ENCODE measurements around the gene CENPN. TPM values are rescaled to one million over a fixed set of nuclear protein-coding genes. Genes with fewer than 3 reads are reported as not detected.

CENPN gene
- polyA plus RNA-seq, 1 donor, result 14.8 TPM

DNA sequence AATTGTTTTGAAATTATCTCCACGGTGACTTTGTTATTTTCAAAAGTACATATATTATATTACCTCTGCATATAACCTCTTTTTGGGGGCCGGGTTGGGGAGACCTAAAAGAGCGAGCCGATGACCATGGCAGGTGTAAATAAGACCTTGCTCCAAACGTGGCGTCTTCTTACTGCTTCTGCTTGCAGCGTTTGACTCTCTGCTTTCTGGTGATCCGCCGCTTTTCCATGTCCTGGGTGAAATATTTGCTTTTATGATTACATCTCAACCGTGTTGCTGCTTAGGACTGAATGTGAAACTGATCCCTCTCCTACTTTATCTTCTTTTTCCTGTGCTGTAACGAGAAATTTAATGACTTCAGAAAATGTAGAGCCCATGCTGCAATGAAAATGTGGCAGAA lies 46.7 kb downstream of the CENPN start:
- H3K27ac ChIP-seq (ENCODE audit: low read length), result no peak overlapping the region
- DNase-seq, result no peak
- H3K36me3 ChIP-seq (ENCODE audit: control insufficient read depth, insufficient read depth, low read length), result no peaks in the 10 kb centered on the region
- 83% methylated on average over 4 of the region's 11 CpGs for WGBS (ENCODE audit: insufficient coverage, low lambda C conversion rate)
- H3K4me3 ChIP-seq (ENCODE audit: low read length), result no peak overlapping the region
- H3K27me3 ChIP-seq (ENCODE audit: control insufficient read depth, insufficient read depth, low read length), result no peaks in the 10 kb centered on the region
- no peaks in the 10 kb centered on the region for H3K4me1 ChIP-seq (ENCODE audit: control insufficient read depth, insufficient read depth, low read length)
- H3K9me3 ChIP-seq (ENCODE audit: control insufficient read depth, low read depth, low read length), result peaks cover 10% of the 10 kb centered on the region

DNA sequence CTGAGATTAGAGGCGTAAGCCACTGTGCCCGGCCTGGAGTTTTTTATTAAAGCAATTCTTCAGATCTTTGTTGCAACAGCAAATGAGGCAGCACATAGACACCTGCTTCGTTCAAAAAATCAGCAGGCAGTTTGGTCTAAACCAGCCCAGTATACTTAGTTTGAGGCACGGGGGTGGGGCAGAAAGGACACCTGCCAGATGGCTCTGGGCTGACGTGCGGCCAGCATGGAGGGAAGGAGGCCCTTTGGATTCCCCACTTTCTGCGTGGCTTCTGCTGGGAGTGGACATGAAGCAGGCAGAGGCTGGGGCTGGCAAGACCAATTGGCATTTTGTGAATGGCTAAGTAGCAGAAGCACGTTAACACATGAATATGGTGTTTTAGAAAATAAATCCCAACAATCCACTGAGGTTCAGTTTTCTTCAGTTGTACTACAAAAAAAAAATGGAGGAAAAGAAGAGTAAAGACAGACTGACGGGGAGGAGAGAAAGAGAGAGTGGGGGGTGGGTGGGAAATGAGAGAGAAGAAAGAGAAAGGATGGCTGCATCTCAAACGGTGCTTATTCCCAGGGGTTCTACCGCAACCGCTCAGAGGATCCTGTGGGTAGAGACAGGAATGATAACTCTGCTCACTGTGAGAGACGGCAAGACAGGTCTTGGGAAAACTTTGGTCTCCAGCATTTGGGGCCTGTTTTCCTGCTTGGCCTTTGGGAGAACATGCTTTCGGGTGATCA lies 53.7 kb downstream of the CENPN start:
- Histone ChIP-seq H3K4me1 (ENCODE audit: control insufficient read depth, insufficient read depth, low read length) (no peaks in the 10 kb centered on the region), H3K27me3 (ENCODE audit: control insufficient read depth, insufficient read depth, low read length) (no peaks in the 10 kb centered on the region), H3K36me3 (ENCODE audit: control insufficient read depth, insufficient read depth, low read length) (no peaks in the 10 kb centered on the region), H3K4me3 (ENCODE audit: low read length) (no peak overlapping the region), H3K9me3 (ENCODE audit: control insufficient read depth, low read depth, low read length) (no peaks in the 10 kb centered on the region), H3K27ac (ENCODE audit: low read length) (no peak overlapping the region)
- no peak for DNase-seq
- 80% methylated on average over 3 of the region's 14 CpGs for WGBS (ENCODE audit: insufficient coverage, low lambda C conversion rate)

DNA sequence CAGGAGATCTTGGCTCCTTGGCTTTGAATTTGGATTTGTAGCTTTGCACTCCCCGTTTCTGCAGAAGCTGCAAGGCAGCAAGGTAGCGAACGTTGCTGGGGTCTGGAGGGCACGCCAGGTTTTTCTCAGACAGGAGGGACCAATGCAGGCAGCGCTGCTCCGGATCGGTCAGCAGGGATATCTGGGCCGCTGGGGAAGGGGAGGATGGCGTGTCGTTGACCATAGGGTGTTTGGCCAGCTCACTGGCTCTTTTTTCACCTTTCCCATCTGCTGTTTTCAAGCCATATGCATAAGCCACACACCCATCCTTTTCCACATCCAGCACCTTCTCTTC lies 54.3 kb downstream of the CENPN start:
- DNase-seq, result no peak
- no CpG with 5 or more reads among the region's 10 CpGs for WGBS (ENCODE audit: insufficient coverage, low lambda C conversion rate)
- Histone ChIP-seq H3K27ac (ENCODE audit: low read length) (no peak overlapping the region), H3K4me3 (ENCODE audit: low read length) (no peak overlapping the region), H3K36me3 (ENCODE audit: control insufficient read depth, insufficient read depth, low read length) (no peaks in the 10 kb centered on the region), H3K27me3 (ENCODE audit: control insufficient read depth, insufficient read depth, low read length) (no peaks in the 10 kb centered on the region), H3K4me1 (ENCODE audit: control insufficient read depth, insufficient read depth, low read length) (no peaks in the 10 kb centered on the region), H3K9me3 (ENCODE audit: control insufficient read depth, low read depth, low read length) (no peaks in the 10 kb centered on the region)

DNA sequence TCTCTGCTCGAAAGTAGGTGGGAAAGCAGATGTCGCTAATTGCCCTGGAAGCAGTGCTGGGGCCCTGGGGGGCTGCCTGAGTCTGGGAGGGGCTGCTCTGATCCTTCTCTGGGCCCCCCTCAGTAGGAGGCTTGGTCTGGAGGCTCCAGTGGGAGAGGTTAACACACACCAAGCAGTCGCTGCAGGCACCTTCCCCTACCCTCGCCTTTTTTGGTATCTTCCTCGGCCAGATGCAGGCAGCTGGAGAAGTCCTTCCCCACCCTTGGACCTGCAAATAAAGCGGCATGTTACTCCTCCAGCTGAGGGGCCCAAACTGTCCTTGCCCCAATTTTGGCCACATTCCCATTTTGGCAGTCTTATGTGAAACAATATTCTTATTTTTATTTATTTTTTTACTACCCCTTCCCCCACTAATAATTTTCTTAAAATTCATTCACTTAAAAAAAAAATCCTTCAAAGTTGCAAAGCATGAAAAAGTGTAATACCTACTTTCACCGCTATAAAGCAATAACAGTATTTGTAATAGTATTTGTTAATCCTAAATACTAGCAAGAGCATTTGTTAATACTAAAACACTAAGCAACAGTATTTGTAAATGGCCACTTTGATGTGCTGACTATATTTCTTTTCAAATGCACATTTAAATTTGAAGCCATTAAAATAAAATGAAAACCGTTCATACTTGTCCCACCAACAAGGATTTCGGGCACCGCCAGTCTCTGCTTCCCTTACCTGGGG lies 55.0 kb downstream of the CENPN start:
- 90% methylated on average over 2 of the region's 10 CpGs for WGBS (ENCODE audit: insufficient coverage, low lambda C conversion rate)
- Histone ChIP-seq H3K36me3 (ENCODE audit: control insufficient read depth, insufficient read depth, low read length) (no peaks in the 10 kb centered on the region), H3K4me1 (ENCODE audit: control insufficient read depth, insufficient read depth, low read length) (no peaks in the 10 kb centered on the region), H3K9me3 (ENCODE audit: control insufficient read depth, low read depth, low read length) (no peaks in the 10 kb centered on the region), H3K4me3 (ENCODE audit: low read length) (no peak overlapping the region), H3K27ac (ENCODE audit: low read length) (no peak overlapping the region), H3K27me3 (ENCODE audit: control insufficient read depth, insufficient read depth, low read length) (no peaks in the 10 kb centered on the region)
- no peak for DNase-seq

DNA sequence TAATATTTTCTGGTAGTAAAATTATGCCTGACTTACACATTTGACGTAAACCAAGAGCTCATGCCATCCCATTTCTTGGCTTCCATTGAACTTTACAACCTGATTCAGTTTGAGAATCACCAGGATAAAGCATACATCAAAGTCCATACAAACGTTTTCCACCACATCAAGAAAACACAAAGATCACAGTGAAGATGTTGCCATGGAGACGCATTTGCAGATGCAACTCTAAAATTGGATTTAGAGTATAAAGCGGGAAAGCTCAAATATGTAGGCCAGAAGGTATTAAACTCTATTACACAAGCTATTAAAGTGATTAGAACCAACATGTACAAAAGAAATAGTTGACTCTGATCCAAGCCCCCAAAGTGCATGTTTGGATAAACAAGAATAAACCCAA lies 59.7 kb downstream of the CENPN start:
- Histone ChIP-seq H3K36me3 (ENCODE audit: control insufficient read depth, insufficient read depth, low read length) (no peaks in the 10 kb centered on the region), H3K4me3 (ENCODE audit: low read length) (no peak overlapping the region), H3K27ac (ENCODE audit: low read length) (no peak overlapping the region), H3K27me3 (ENCODE audit: control insufficient read depth, insufficient read depth, low read length) (no peaks in the 10 kb centered on the region), H3K9me3 (ENCODE audit: control insufficient read depth, low read depth, low read length) (no peaks in the 10 kb centered on the region), H3K4me1 (ENCODE audit: control insufficient read depth, insufficient read depth, low read length) (no peaks in the 10 kb centered on the region)
- DNase-seq, result no peak
- WGBS (ENCODE audit: insufficient coverage, low lambda C conversion rate), result 100% methylated on average over 1 of the region's 4 CpGs

DNA sequence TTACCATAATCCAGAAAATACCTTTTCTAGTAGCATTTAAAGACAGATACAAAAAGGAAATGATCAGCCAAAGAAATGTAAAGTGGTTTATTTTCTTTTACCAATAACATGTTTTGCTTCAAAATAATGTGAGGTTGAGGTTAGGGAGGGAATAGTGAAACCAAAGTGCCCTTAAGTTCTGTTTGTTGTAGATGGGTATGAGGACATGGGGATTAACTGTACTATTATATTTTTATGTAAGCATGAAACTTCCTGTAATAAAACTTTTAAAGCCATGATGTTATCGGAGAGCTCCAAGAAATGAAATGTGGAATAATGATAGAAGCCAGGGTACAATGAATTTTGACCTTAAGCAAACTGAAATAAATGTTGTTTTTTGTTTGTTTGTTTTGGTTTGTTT lies 60.2 kb downstream of the CENPN start:
- no peaks in the 10 kb centered on the region for H3K4me1 ChIP-seq (ENCODE audit: control insufficient read depth, insufficient read depth, low read length)
- no CpG with 5 or more reads among the region's 1 CpG for WGBS (ENCODE audit: insufficient coverage, low lambda C conversion rate)
- H3K27me3 ChIP-seq (ENCODE audit: control insufficient read depth, insufficient read depth, low read length), result no peaks in the 10 kb centered on the region
- no peak overlapping the region for H3K27ac ChIP-seq (ENCODE audit: low read length)
- H3K36me3 ChIP-seq (ENCODE audit: control insufficient read depth, insufficient read depth, low read length), result no peaks in the 10 kb centered on the region
- H3K9me3 ChIP-seq (ENCODE audit: control insufficient read depth, low read depth, low read length), result no peaks in the 10 kb centered on the region
- DNase-seq, result no peak
- no peak overlapping the region for H3K4me3 ChIP-seq (ENCODE audit: low read length)

DNA sequence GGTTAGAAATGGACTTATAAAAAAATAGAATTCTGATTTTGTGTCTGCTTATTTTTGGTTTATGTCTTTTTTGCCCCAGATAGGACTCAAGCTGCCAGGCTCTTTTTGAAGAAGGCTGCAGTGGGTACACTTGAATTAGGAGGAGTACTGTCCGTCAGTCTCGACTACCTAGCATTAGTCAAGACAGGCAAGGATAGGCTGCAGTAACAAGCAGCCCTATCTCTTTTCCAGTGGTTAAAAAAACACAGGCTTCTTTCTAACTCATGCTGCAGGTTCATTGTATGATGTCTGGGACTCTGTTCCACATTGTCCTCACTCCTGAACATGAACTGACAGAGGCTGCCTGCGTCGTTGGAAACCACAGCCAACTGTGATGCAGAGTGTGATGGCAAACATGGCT lies 62.0 kb downstream of the CENPN start:
- WGBS (ENCODE audit: insufficient coverage, low lambda C conversion rate), result no CpG with 5 or more reads among the region's 4 CpGs
- DNase-seq, result no peak
- no peak overlapping the region for H3K4me3 ChIP-seq (ENCODE audit: low read length)
- H3K9me3 ChIP-seq (ENCODE audit: control insufficient read depth, low read depth, low read length), result no peaks in the 10 kb centered on the region
- H3K27me3 ChIP-seq (ENCODE audit: control insufficient read depth, insufficient read depth, low read length), result no peaks in the 10 kb centered on the region
- H3K36me3 ChIP-seq (ENCODE audit: control insufficient read depth, insufficient read depth, low read length), result no peaks in the 10 kb centered on the region
- no peak overlapping the region for H3K27ac ChIP-seq (ENCODE audit: low read length)
- H3K4me1 ChIP-seq (ENCODE audit: control insufficient read depth, insufficient read depth, low read length), result no peaks in the 10 kb centered on the region

DNA sequence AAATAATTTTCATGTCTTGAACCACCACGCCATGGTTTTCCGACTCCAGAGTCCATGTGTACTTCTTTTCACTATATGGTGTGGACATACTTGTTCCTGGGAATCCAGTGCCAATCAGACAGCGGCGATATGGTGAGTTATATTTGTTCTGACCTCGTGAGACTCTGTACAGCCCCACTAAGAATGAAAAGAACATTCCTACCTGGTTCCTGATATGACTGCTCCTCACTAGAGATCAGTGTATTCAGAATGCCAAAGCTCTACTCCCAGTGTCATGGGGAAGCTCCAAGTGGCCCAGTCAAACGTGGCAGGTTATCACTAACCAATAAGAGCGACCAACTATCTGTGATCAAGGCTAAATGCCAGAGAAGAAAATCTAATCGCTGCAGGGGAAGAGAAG lies 64.0 kb downstream of the CENPN start:
- no peak overlapping the region for H3K27ac ChIP-seq (ENCODE audit: low read length)
- no peaks in the 10 kb centered on the region for H3K36me3 ChIP-seq (ENCODE audit: control insufficient read depth, insufficient read depth, low read length)
- no peaks in the 10 kb centered on the region for H3K4me1 ChIP-seq (ENCODE audit: control insufficient read depth, insufficient read depth, low read length)
- H3K27me3 ChIP-seq (ENCODE audit: control insufficient read depth, insufficient read depth, low read length), result no peaks in the 10 kb centered on the region
- 100% methylated on average over 1 of the region's 8 CpGs for WGBS (ENCODE audit: insufficient coverage, low lambda C conversion rate)
- no peak overlapping the region for H3K4me3 ChIP-seq (ENCODE audit: low read length)
- no peaks in the 10 kb centered on the region for H3K9me3 ChIP-seq (ENCODE audit: control insufficient read depth, low read depth, low read length)
- DNase-seq, result no peak

DNA sequence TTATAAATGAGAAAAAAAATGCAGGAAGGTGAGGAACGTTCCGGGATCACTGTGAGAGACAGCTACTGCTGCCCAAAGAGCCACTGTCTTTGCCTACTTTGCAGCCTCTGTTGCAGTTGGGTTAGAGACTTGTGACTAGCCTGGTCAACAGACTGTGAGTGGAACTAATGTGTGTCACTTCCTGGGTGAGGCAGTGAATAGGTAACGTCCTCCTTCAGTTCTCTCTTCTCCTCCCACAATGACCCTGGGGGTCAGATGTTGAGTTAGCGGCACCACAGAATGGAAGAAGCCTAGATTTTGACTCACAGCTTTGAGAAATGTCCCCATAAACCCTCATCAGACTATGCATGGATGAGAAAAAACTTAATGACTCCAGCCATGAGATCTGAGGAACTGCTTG lies 64.8 kb downstream of the CENPN start:
- no CpG with 5 or more reads among the region's 4 CpGs for WGBS (ENCODE audit: insufficient coverage, low lambda C conversion rate)
- no peak for DNase-seq
- no peaks in the 10 kb centered on the region for H3K9me3 ChIP-seq (ENCODE audit: control insufficient read depth, low read depth, low read length)

DNA sequence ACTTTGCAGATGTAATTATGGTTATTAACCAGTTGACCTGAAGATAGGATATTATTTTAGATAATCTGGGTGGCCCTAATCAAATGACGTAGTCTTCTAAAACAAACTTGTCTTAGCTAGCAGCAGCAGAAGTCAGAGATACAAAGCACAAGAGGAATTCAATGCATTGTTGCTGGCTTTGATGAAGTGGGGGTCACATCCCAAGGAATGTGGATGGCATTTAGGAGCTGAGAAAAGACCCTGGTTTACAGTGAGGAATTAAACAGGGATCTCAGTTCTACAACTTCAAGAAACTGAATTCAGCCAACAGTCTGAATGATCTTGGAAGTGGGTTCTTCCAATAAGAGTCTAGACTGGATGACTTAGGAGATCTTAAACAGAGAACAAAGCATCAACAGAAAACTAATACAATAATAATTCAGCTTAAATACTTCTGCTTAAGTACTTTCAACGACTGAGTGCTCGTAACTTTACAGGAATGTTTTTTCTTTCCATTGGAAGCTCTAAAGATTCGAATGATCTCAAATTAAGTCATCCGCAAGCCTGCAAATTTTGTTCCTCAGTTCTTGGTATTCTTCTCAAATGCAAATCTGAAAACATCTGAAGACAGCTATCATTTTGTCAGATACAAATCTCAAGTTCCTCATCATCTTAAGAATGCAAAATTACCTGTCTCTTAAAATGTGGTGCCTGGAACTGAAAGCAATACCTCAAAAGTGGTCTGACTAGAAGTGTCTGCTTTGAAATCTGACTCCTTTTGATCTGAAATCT lies 66.7 kb downstream of the CENPN start:
- Histone ChIP-seq H3K9me3 (ENCODE audit: control insufficient read depth, low read depth, low read length) (no peaks in the 10 kb centered on the region), H3K27ac (ENCODE audit: low read length) (no peak overlapping the region), H3K4me1 (ENCODE audit: control insufficient read depth, insufficient read depth, low read length) (no peaks in the 10 kb centered on the region), H3K27me3 (ENCODE audit: control insufficient read depth, insufficient read depth, low read length) (no peaks in the 10 kb centered on the region), H3K4me3 (ENCODE audit: low read length) (no peak overlapping the region), H3K36me3 (ENCODE audit: control insufficient read depth, insufficient read depth, low read length) (no peaks in the 10 kb centered on the region)
- 100% methylated on average over 2 of the region's 5 CpGs for WGBS (ENCODE audit: insufficient coverage, low lambda C conversion rate)
- no peak for DNase-seq

More for the DNA sequence above, 64.8 kb downstream of the CENPN start:
- Histone ChIP-seq H3K27ac (ENCODE audit: low read length) (no peak overlapping the region), H3K4me1 (ENCODE audit: control insufficient read depth, insufficient read depth, low read length) (no peaks in the 10 kb centered on the region), H3K36me3 (ENCODE audit: control insufficient read depth, insufficient read depth, low read length) (no peaks in the 10 kb centered on the region), H3K4me3 (ENCODE audit: low read length) (no peak overlapping the region), H3K27me3 (ENCODE audit: control insufficient read depth, insufficient read depth, low read length) (no peaks in the 10 kb centered on the region)
